Bone marrow (tissue), 2 donors: ENCODE results near the gene VANGL2.

Source experiments
- DNase-seq, 2 donors: peaks; one replicate each; lab custom pipeline; 2025; lab: John Stamatoyannopoulos, UW

The VANGL2 gene

GRCh38 chr1:160428655-160429054 lies 28.3 kb downstream of the VANGL2 start:
- peak in 1 of 2 donors; percentile 23 for DNase-seq

DNA sequence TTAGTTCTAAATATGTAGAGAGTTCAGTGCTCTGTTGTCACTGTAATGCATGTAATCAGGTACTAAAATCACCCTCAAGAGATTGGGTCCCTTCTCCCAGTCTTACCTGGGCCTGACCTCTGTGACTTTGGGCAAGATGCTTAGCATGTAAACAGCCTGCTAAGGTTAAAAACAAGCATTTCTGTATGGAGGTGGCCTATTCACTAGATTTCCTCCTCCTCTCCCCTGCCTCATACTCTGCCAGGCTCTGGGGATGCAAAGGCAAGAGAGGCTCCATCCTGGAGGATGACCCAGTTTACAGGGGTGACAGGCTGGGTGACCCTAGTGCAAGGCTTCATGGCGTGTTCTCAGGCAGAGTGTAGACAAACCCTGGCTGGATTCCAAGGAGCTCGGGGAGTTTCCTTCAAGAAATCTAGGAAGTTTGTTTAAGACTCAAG lies 28.8 kb downstream of the VANGL2 start:
- DNase-seq: no peak

GRCh38 chr1:160429702-160430535 lies 29.6 kb downstream of the VANGL2 start:
- no peak for DNase-seq

DNA sequence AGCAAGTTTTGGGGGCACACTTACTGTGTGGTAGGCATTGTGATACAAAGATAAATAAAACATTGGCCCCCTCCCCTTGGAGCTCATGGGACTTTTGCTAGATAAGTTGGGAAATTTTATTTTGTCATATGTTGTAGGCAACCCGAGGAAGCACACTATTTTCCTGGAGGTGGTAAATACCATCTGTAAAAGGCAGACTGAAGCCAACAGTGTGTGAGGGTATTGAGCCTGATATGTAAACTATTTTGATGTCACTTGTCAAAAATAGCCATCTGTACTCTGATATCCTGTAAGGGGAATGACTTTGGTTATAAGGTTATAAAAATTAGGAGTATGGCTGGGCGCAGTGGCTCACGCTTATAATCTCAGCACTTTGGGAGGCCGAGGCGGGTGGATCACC lies 30.6 kb downstream of the VANGL2 start:
- no peak for DNase-seq

DNA sequence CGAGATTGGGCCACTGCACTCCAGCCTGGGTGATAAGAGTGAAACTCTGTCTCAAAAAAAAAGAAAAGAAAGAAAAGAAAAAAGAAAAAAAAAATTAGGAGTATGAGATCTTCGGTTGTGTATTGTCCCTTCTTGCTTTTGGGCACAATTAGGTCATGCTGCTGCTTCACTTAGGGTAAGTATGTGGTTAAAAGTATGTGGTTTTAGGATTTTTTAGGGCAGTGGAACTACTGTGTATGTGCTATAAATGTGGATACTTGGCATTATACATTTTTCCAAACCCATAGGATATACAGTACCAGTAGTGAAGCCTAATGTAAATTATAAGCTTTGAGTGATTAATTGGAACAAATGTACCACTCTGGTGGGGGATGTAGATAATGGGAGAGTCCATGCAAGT lies 31.2 kb downstream of the VANGL2 start:
- no peak for DNase-seq

GRCh38 chr1:160432371-160432786 lies 32.0 kb downstream of the VANGL2 start:
- DNase-seq: peak in 1 of 2 donors; percentile 27

- DNase-seq: no peak
Observed at GRCh38 chr1:160436966-160437365, 36.6 kb downstream of the VANGL2 start.

DNA sequence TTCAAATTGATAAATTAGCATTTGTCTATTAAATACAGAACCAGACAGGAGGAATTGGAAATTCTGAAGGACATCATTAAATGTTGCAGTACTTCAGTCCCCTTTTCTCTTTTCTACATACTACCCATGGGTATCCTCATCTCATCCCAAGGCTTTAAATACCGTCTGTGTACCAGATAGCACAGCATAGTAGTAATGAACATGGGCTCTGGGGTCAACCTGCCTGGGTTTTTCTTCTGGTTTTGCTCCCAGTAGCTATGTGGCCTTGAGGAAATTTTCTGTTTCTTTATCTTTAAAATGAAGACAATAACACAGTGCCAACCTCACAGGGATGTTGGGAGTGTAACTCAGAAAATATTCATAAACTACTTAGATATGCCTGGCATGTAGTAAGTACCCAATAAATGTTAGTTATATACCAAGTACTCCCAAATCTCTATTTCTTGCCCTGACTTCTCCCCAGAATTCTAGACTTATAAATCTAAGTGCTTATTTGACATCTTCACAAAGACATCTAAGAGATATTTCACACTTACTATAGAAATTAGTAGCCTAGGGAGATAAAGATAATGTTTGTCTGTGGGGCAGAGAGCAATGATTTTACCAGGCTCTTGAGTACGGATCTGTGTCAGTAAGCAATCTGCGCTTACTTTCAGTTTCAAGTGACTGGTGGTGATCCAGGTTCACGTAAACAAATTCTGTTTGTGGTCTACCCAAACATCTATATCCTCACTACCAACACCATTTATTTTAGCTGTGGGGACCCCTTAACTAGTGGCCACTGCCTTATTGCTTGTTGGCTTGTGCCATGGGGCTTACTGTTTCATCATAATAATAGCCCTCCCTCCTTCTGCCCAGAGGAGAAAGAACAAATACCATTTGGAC lies 37.3 kb downstream of the VANGL2 start:
- DNase-seq: peak in 1 of 2 donors; percentile 41

- DNase-seq: no peak
Observed at GRCh38 chr1:160438317-160438918, 38.1 kb downstream of the VANGL2 start.

DNA sequence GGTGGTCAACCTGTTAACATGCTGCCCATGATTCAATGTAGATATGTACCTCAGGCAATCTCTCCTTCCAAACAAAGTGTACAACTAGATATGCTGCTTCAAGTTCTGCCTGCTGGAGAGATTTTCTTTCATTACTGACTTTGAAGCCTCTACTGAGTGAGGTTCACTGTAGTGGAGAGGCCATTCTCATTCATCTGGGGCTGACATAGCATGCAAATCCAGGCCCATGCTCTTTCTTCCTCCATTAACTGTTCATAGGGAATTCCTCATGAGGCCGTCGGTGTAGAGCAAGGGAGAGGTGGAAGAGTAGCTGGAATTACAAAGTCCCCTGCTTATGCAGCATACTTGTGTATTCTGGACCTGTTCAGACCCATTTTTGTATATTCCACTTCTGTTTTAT lies 38.6 kb downstream of the VANGL2 start:
- DNase-seq: no peak

DNA sequence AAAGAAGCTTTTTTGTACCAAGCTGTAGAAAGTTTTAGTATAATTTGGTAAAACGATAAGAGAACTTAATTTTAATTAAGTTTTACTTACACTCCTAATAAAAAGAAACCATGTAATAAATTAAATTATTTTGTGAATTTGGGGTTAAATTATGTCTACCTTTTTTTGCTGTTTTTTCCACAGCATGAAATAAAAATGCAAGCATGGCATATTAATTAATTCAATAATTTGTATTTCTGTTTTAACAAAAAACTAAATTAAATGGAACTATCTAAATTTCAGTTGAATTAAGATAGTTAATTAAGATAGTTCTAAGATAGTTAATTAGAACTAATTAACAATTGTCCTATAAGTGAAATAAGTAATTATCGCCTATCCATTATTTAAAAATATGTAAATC lies 39.4 kb downstream of the VANGL2 start:
- DNase-seq: no peak

DNA sequence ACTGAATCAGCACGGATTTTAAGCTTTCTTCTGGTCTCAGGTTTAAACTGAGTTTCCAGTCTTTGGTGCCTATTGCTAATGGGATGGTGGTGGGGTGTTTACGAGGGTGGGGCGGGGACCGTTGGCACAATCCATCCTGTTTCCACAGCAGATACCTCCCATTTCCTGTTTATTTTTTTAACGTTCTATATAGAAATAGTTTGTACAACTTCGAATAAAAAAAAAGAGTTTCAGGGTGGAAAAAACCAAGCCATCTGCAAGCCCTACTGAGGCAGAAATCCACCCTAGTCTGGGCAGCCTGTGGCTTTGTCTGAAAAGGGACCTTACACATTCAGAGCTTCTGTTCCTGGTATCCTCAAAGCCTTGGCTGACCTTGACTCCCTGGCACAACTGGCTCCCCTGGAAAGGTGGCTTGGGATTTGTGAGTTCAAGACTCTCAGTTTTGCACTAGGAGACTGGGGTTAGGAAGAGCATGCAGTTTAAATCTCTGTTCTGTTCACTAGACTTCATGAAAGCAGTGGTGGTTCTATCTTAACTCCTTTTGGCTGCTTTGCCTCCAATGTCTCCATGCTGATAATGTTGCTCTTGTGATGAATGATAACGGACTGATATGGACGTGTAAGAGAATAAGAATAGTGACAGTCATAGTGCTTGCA lies 46.7 kb downstream of the VANGL2 start:
- no peak for DNase-seq

GRCh38 chr1:160449494-160449893 lies 49.1 kb downstream of the VANGL2 start:
- no peak for DNase-seq

DNA sequence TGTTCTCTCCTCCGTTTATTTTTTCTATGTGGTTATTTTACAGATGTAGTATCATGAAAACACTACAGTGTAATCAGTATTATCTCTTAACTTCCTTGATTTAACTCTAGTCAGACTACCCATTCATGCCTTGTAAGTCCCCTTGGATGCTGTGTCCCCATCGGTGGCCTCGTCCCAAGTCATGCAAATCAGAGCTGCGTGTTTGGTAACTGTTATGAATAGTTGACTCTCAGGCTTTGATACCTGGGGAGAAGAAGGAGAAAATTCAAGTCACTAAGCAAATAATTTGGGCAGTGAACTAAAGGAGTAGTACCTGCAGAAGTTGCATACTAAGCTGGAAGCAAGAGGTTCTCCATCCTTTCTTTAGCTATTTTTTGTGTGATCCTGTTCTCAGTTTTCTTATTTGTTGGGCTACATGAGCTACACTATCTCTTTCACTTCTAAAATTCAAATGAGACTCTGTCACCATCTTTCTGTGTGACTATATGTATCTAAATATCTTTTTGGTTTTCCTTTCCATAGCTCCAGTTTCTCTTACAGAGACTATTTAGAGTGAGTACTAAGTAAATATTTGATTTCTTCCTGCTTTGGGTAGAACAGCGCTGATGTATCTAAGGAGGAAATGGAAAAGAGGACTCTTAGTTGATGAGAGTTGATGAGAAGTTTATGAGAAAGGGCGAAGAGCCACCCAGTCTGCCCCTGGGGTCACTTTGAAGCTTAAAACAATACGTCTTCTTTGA lies 50.9 kb downstream of the VANGL2 start:
- DNase-seq: no peak

DNA sequence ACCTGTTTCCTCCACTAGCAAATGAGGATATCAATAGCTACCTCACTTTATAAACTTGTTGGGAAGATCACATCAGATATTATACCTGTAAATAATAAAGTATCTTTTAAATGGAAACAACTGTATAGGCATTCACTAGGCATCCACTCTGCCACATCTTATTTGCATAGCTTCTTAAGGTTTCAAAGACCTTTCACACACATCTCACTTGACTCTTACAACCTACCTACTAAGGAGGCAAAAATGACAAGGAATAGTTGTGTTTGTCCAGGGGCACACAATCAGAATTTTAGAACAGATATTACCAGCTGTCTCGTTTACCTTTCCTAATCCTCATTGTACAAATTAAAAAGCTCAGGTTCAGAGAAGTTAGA lies 51.5 kb downstream of the VANGL2 start:
- DNase-seq: no peak

DNA sequence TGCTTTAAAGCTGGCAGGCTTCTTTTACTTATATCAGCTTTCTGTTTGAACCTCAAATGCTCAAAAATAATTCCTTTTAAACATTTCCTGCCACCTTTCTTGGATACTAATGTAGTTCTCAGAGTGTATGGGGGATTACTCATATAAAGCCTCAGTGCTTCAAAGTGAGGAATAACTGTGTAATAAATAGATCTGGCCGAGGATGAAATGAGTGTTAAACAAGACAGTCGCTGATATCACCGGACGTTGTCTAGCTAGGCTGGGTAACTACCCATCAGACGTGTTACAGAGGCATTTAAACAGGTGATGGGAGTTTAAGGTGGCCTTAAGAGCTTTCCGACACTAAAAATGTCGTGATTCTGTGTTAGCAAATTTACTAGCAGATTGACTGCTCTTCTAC lies 53.1 kb downstream of the VANGL2 start:
- DNase-seq: no peak

- no peak for DNase-seq
Observed at GRCh38 chr1:160454371-160455152, 54.2 kb downstream of the VANGL2 start.

- no peak for DNase-seq
Observed at GRCh38 chr1:160455153-160455517, 54.8 kb downstream of the VANGL2 start.

- DNase-seq: no peak
Observed at GRCh38 chr1:160459056-160459455, 58.7 kb downstream of the VANGL2 start.

- DNase-seq: no peak
Observed at GRCh38 chr1:160459687-160460086, 59.3 kb downstream of the VANGL2 start.

DNA sequence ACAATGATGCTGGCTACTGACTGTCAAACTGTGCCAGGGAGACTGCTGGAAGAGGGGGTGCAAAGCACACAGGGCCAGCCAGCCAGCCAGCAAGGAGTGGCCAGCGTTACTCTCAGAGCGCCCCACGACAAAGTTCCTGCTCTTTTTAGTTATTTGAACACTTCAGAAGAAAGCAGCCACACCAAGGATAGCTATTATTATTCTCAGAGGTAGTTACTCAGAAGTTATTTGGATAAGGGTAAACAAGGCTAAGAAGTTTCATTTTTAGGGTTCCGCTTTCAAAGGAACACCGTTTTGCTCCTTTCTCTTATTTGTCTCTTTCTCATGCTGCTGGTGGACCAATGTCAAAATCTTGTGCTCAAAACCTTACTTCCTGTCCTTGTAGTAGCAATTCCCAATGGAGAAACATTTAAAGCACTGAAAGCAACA lies 59.9 kb downstream of the VANGL2 start:
- no peak for DNase-seq
